A549 (cell line): ENCODE data around the gene DEFB131B.

ENCODE experiments used
- HDAC2 ChIP-seq: fragments of 200-600 bp; sonication (generic); IDR thresholded peaks from 2 replicates; pipeline ENCODE4 v1.6.1; 2016
- JUNB ChIP-seq: fragments of >200 bp; sonication (Bioruptor Twin); formaldehyde crosslinking; IDR thresholded peaks from 2 replicates; pipeline ENCODE4 v1.6.1; 2016
- KDM5A ChIP-seq: fragments of 200-600 bp; sonication (generic); IDR thresholded peaks from 2 replicates; pipeline ENCODE4 v1.6.1; 2016; ENCODE audit warnings: antibody characterized with exemption, mild to moderate bottlenecking
- NR3C1 ChIP-seq: fragments of >200 bp; sonication (Bioruptor Twin); formaldehyde crosslinking; IDR thresholded peaks from 3 replicates; pipeline ENCODE4 v1.6.1; 2017
- PHF8 ChIP-seq: fragments of 200-600 bp; sonication (generic); IDR thresholded peaks from 2 replicates; pipeline ENCODE4 v1.6.1; 2016; ENCODE audit warnings: low read depth, mild to moderate bottlenecking, antibody characterized with exemption, moderate library complexity, borderline replicate concordance
- POLR2A ChIP-seq: IDR thresholded peaks from 2 replicates; pipeline ENCODE4 v1.6.1; 2012; ENCODE audit warnings: mild to moderate bottlenecking, low read length
- RAD21 ChIP-seq, 2 experiments: fragments of >200 bp in 1 of 2; sonication (Bioruptor Twin) in 1 of 2; formaldehyde crosslinking in 1 of 2; IDR thresholded peaks in 1 of 2; conservative IDR thresholded peaks in 1 of 2; 2 replicates in 1 of 2; 3 replicates in 1 of 2; pipeline ENCODE4 v1.6.1; 2012 to 2018; ENCODE audit warnings: inconsistent platforms in 1 of 2
- ZC3H11A ChIP-seq: fragments of 450-650 bp; IDR thresholded peaks from 2 replicates; pipeline ENCODE4 v1.6.1; 2014; ENCODE audit warnings: antibody characterized with exemption, mild to moderate bottlenecking
- TF ChIP-seq, protein P1 (sequence below): fragments of >200 bp; sonication (Bioruptor Twin); formaldehyde crosslinking; IDR thresholded peaks from 3 replicates; pipeline ENCODE4 v1.5.1; 2016
- TF ChIP-seq, protein P2 (sequence below): IDR thresholded peaks from 2 replicates; pipeline ENCODE4 v1.6.1; 2012; ENCODE audit warnings: low read depth, borderline replicate concordance
- TF ChIP-seq, protein P3 (sequence below): IDR thresholded peaks from 2 replicates; pipeline ENCODE4 v1.6.1; 2012

DNA sequence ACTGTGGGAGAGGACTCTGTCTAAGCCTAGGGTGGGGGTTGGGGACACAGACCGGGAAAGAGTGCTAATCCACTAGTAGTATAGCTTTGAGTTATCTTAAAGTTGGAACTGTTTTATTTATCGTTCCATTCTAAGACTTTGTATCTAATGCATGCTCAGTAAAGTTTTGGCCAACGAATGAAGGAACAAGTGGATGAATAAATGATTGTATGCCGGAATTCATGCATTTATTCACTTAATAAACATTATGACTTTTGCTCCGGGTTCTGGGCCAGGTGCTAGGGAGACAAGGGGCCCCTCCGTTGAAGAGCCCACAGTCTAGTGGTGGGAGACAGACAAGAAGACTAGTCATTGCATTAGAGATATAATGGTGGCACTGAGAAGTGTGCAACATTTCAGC is 51.2 kb downstream of the DEFB131B start:
- TF ChIP-seq, protein P1, sequence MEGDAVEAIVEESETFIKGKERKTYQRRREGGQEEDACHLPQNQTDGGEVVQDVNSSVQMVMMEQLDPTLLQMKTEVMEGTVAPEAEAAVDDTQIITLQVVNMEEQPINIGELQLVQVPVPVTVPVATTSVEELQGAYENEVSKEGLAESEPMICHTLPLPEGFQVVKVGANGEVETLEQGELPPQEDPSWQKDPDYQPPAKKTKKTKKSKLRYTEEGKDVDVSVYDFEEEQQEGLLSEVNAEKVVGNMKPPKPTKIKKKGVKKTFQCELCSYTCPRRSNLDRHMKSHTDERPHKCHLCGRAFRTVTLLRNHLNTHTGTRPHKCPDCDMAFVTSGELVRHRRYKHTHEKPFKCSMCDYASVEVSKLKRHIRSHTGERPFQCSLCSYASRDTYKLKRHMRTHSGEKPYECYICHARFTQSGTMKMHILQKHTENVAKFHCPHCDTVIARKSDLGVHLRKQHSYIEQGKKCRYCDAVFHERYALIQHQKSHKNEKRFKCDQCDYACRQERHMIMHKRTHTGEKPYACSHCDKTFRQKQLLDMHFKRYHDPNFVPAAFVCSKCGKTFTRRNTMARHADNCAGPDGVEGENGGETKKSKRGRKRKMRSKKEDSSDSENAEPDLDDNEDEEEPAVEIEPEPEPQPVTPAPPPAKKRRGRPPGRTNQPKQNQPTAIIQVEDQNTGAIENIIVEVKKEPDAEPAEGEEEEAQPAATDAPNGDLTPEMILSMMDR = no peak
- TF ChIP-seq, protein P2, sequence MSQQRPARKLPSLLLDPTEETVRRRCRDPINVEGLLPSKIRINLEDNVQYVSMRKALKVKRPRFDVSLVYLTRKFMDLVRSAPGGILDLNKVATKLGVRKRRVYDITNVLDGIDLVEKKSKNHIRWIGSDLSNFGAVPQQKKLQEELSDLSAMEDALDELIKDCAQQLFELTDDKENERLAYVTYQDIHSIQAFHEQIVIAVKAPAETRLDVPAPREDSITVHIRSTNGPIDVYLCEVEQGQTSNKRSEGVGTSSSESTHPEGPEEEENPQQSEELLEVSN = no peak
- TF ChIP-seq HDAC2 (no peak), PHF8 (no peak), ZC3H11A (no peak), POLR2A (no peak), RAD21 (conservative IDR thresholded peaks at IDR 0.05 in 1 of 2, IDR thresholded peaks at IDR 0.05 in 1 of 2) (no peak), NR3C1 (no peak), KDM5A (no peak), JUNB (no peak)
- TF ChIP-seq, protein P3, sequence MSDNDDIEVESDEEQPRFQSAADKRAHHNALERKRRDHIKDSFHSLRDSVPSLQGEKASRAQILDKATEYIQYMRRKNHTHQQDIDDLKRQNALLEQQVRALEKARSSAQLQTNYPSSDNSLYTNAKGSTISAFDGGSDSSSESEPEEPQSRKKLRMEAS = no peak
